GM10266 (cell line): ENCODE results near the gene ICOS.
"Not testable (repeated sequence)": the region's sequence is repeated elsewhere in the genome, so short reads cannot be mapped to it uniquely, and the experiment has no call there.

Source experiments
- DNase-seq: peaks from one replicate; pipeline ENCODE4 v3.0.0; 2012; ENCODE audit errors: extremely low spot score
- CTCF ChIP-seq: IDR thresholded peaks from 2 replicates; pipeline ENCODE4 v1.5.1; 2012; ENCODE audit warnings: mild to moderate bottlenecking, low read depth; ENCODE audit not compliant: control insufficient read depth, insufficient read depth; ENCODE audit errors: missing control alignments

Gene ICOS

GRCh38 chr2:203973000-203973399 lies 36.4 kb downstream of the ICOS start:
- no peak for TF ChIP-seq CTCF
- no peak for DNase-seq

- no peak for TF ChIP-seq CTCF
- no peak for DNase-seq
Measured at GRCh38 chr2:203973676-203974075, 37.1 kb downstream of the ICOS start.

GRCh38 chr2:203975912-203976311 lies 39.3 kb downstream of the ICOS start:
- TF ChIP-seq CTCF = no peak
- no peak for DNase-seq

- no peak for TF ChIP-seq CTCF
Measured at GRCh38 chr2:203982276-203982675, 45.7 kb downstream of the ICOS start.

GRCh38 chr2:203983064-203983715 lies 46.6 kb downstream of the ICOS start:
- TF ChIP-seq CTCF = no peak
- no peak for DNase-seq

More at GRCh38 chr2:203982276-203982675, 45.7 kb downstream of the ICOS start:
- no peak for DNase-seq

- DNase-seq = not testable (repeated sequence)
Measured at GRCh38 chr2:203985978-203986377, 49.4 kb downstream of the ICOS start.

- no peak for DNase-seq
- TF ChIP-seq CTCF = no peak
Measured at GRCh38 chr2:203987959-203988358, 51.4 kb downstream of the ICOS start.

- TF ChIP-seq CTCF = no peak
- DNase-seq = no peak
Measured at GRCh38 chr2:203988500-203989260, 52.1 kb downstream of the ICOS start.
